ENCODE results near the gene PGAP3.

The PGAP3 gene

GRCh38 chr17:39621523-39622379, 66.1 kb downstream of the PGAP3 start:
- DNase-seq (ENCODE audit: low spot score): peak; percentile 89
